HL-60 (cell line): ENCODE data around the gene MEIOSIN.

Source experiments
- CTCF ChIP-seq: IDR thresholded peaks from one replicate; pipeline ENCODE4 v1.5.1; 2011; ENCODE audit warnings: low read length, control low read depth, inconsistent platforms; ENCODE audit not compliant: insufficient read depth
- GABPA ChIP-seq: IDR thresholded peaks from 2 replicates; pipeline ENCODE4 v1.6.1; 2012; ENCODE audit warnings: low read depth
- POLR2AphosphoS5 ChIP-seq: IDR thresholded peaks from 2 replicates; pipeline ENCODE4 v1.6.1; 2012; ENCODE audit warnings: low read depth
- TF ChIP-seq, protein P1 (sequence below): IDR thresholded peaks from 2 replicates; pipeline ENCODE4 v1.6.1; 2012; ENCODE audit warnings: low read depth; ENCODE audit not compliant: insufficient replicate concordance

GRCh38 chr19:45753548-45753947 is 20.3 kb downstream of the MEIOSIN start:
- TF ChIP-seq CTCF (no peak), POLR2AphosphoS5 (no peak), GABPA (no peak)
- TF ChIP-seq, protein P1, sequence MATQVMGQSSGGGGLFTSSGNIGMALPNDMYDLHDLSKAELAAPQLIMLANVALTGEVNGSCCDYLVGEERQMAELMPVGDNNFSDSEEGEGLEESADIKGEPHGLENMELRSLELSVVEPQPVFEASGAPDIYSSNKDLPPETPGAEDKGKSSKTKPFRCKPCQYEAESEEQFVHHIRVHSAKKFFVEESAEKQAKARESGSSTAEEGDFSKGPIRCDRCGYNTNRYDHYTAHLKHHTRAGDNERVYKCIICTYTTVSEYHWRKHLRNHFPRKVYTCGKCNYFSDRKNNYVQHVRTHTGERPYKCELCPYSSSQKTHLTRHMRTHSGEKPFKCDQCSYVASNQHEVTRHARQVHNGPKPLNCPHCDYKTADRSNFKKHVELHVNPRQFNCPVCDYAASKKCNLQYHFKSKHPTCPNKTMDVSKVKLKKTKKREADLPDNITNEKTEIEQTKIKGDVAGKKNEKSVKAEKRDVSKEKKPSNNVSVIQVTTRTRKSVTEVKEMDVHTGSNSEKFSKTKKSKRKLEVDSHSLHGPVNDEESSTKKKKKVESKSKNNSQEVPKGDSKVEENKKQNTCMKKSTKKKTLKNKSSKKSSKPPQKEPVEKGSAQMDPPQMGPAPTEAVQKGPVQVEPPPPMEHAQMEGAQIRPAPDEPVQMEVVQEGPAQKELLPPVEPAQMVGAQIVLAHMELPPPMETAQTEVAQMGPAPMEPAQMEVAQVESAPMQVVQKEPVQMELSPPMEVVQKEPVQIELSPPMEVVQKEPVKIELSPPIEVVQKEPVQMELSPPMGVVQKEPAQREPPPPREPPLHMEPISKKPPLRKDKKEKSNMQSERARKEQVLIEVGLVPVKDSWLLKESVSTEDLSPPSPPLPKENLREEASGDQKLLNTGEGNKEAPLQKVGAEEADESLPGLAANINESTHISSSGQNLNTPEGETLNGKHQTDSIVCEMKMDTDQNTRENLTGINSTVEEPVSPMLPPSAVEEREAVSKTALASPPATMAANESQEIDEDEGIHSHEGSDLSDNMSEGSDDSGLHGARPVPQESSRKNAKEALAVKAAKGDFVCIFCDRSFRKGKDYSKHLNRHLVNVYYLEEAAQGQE = no peak
